ENCODE results near the gene DMD.

The DMD gene

DNA sequence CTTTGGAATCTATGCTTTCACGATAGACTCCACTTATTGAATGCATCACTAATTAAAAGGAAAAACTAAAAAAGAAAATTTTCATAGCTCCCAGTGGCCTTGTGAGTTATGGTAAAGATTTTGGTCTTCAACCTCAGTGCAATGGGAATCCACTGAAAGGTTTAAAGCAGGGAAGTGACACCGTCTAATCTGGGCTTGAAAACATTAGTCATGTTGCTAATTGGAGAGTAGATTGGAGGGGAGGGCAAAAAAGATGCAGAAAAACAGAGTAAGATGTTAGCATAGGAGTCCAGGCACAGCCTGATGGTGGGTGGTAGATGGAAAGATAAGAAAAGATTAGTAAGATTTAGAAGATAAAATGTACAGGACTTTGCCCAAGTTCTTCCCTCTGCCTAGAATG is 1506.4 kb downstream of the DMD start:
- no peak overlapping the region for H3K4me3 ChIP-seq (ENCODE audit: low read depth, low read length)
- DNase-seq (ENCODE audit: low read depth) = no peak
- TF ChIP-seq, protein P1, sequence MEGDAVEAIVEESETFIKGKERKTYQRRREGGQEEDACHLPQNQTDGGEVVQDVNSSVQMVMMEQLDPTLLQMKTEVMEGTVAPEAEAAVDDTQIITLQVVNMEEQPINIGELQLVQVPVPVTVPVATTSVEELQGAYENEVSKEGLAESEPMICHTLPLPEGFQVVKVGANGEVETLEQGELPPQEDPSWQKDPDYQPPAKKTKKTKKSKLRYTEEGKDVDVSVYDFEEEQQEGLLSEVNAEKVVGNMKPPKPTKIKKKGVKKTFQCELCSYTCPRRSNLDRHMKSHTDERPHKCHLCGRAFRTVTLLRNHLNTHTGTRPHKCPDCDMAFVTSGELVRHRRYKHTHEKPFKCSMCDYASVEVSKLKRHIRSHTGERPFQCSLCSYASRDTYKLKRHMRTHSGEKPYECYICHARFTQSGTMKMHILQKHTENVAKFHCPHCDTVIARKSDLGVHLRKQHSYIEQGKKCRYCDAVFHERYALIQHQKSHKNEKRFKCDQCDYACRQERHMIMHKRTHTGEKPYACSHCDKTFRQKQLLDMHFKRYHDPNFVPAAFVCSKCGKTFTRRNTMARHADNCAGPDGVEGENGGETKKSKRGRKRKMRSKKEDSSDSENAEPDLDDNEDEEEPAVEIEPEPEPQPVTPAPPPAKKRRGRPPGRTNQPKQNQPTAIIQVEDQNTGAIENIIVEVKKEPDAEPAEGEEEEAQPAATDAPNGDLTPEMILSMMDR (conservative IDR thresholded peaks at IDR 0.05; ENCODE audit: low read depth, low read length) = no peak

DNA sequence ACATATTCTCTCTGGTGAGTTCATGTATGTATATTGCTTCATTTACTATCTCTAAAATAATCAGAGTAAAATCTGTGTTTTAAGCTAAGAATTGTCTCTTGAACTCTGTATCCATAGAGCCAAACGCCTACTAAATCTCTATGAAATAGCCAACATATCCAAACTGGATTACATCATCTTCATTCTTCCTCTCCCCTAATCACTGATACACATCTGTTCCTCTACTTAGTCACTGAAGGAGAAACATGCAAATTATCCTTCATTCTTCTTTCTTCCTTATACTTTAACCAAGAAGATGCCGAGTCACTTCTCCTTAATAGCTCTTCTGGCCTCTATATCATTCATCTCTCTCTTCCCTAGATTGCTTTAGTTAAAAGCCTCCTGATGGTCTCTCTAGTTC is 1509.1 kb downstream of the DMD start:
- no peak for DNase-seq (ENCODE audit: low read depth)
- TF ChIP-seq, protein P1 (conservative IDR thresholded peaks at IDR 0.05; ENCODE audit: low read depth, low read length) = no peak
- H3K4me3 ChIP-seq (ENCODE audit: low read depth, low read length) = no peak overlapping the region

DNA sequence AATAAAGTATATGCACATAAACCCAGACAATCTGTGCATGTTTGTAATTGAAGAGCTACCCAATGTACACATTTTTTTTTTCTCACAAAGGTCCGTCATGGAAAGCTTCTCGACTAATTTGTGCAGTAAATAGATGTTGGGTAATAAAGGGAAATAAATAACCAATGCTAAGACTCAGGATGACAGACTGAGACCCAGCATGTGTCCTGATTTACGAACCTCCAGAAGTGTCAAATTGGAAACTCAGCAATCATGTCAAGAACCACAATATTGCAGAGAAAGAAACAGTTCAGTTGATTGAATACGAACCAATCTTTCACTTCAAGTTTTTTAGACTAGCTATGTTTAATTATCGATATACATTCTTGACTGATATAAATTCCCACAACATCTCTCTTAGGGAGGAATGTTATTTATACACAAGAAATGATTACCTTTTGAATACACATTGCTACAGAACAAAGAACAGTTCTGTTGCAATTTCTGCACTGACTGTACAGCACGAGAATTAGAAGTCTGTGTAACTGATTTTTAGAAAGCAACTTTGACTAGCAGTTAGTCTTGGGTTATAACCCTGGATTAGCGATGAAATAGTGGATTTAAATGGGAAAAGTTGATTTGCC is 1513.9 kb downstream of the DMD start:
- H3K4me3 ChIP-seq (ENCODE audit: low read depth, low read length) = no peak overlapping the region
- TF ChIP-seq, protein P1 (conservative IDR thresholded peaks at IDR 0.05; ENCODE audit: low read depth, low read length) = no peak
- DNase-seq (ENCODE audit: low read depth) = no peak

DNA sequence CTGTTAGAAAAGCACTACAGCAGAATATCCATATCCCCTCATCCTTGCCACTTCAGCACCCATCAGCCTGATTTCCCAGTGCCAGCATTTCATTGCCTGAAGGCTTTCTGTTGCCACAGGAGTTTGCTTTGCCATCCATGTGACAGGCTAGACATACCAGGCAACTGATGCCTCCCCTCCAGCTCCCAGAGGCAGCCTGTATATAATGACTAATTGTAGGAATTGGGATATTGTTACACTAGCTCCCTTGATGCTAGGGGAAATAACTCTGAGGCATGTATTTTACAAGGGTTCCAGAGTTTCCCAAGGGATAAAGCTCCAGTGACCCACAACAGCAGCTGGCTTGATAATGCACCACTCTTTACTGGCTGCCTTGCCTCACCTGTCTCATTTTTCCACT is 1531.5 kb downstream of the DMD start:
- no peak for DNase-seq (ENCODE audit: low read depth)
- TF ChIP-seq, protein P1 (conservative IDR thresholded peaks at IDR 0.05; ENCODE audit: low read depth, low read length) = no peak
- no peak overlapping the region for H3K4me3 ChIP-seq (ENCODE audit: low read depth, low read length)

DNA sequence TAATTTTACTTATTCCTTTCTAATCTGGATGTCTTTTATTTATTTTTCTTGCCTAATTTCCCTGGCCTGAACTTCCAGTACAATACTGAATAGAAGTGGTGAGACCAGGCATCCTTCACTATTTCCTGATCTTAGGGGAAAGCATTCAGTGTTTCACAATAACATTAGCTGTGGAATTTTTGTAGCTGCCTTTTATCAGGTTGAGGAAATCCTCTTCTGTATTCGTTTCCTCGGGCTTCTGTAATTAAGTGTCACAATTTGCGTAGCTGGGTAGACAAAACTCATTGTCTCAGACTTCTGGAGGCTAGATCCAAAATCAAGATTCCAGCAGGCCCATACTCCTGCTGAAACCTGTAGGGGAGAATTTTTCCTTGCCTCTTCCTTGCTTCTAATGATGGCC is 1541.1 kb downstream of the DMD start:
- TF ChIP-seq, protein P1 (conservative IDR thresholded peaks at IDR 0.05; ENCODE audit: low read depth, low read length) = no peak
- peak; percentile 20 for DNase-seq (ENCODE audit: low read depth)
- H3K4me3 ChIP-seq (ENCODE audit: low read depth, low read length) = no peak overlapping the region

DNA sequence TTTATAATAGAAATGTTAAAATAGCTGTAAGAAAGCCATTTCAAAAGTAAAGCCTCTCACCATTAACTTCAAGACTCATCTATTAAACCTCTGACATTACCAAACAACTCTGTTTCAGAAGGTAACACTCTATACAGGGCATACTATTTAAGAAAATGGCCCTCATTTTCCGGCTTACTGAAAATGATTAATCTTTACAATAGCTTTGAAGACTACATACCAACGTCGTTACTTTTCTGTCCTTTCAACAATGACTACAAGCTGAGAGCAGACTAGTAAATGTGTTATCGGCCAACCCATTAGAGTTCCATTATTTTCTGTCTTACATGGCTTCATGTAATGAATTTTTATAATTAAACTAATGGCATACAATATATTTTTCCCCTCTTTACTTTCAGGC is 1545.9 kb downstream of the DMD start:
- TF ChIP-seq, protein P1 (conservative IDR thresholded peaks at IDR 0.05; ENCODE audit: low read depth, low read length) = no peak
- H3K4me3 ChIP-seq (ENCODE audit: low read depth, low read length) = no peak overlapping the region
- no peak for DNase-seq (ENCODE audit: low read depth)

DNA sequence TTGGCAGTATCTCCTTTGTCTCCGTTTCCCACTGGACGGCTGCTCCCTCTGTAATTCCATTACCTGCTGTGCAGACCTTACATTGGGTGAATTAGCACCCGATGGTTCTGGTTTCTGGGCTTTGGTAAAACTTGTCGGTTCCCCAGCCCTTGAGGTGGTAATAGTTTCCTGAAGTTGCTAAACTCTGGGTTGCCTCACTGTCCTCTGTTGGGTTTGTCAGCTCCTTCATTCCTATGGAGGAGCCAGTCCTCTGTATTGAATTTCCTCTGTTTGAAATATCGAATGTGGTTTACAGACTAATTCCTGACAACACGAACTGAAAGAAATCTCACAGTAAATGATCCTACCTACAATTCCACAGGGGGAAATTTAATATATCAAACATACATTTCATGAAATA is 1548.2 kb downstream of the DMD start:
- no peak overlapping the region for H3K4me3 ChIP-seq (ENCODE audit: low read depth, low read length)
- TF ChIP-seq, protein P1 (conservative IDR thresholded peaks at IDR 0.05; ENCODE audit: low read depth, low read length) = no peak
- DNase-seq (ENCODE audit: low read depth) = no peak
